ENCODE results near the gene BRIP1. TPM values are rescaled to one million over a fixed set of nuclear protein-coding genes. Genes with fewer than 3 reads are reported as not detected.
"Not testable (repeated sequence)": the region's sequence is repeated elsewhere in the genome, so short reads cannot be mapped to it uniquely, and the experiment has no call there.

The BRIP1 gene
- total and polyA plus RNA-seq, 7 experiments from 2014 or later = 0.64 to 19.9 (median 1.6) TPM

GRCh38 chr17:61719220-61719619 is 144.1 kb downstream of the BRIP1 start:
- CTCF ChIA-PET; H3K4me3 ChIP-seq (ENCODE audit: low read length); H3K27me3 ChIP-seq (ENCODE audit: control insufficient read depth in 2 of 2, insufficient read depth in 2 of 2, low read length in 2 of 2); DNase-seq; H3K4me1 ChIP-seq (ENCODE audit: control insufficient read depth in 2 of 2, insufficient read depth in 2 of 2, low read length in 2 of 2); POLR2A ChIA-PET; H3K9me3 ChIP-seq (ENCODE audit: control insufficient read depth in 2 of 3, low read length in 3 of 3); H3K27me3 Mint-ChIP-seq; intact Hi-C loops (cut with micrococcal nuclease); H3K27ac ChIP-seq (ENCODE audit: low read depth, low read length); ATAC-seq; H3K36me3 ChIP-seq (ENCODE audit: control insufficient read depth in 2 of 3, insufficient read depth in 3 of 3, low read length in 3 of 3); H3K27ac Mint-ChIP-seq; H3K4me3 Mint-ChIP-seq; H3K4me1 Mint-ChIP-seq: not testable (repeated sequence)
- H3K36me3 Mint-ChIP-seq = peaks cover 6 to 34% (median 27%) of the 10 kb centered on the region in 5 donors
- peaks cover 6 to 35% (median 20%) of the 10 kb centered on the region in 11 donors for H3K9me3 Mint-ChIP-seq

- ATAC-seq (no peak), DNase-seq (no peak)
- H3K36me3 ChIP-seq (ENCODE audit: control insufficient read depth in 2 of 3, insufficient read depth in 3 of 3, low read length in 3 of 3) = no peaks in the 10 kb centered on the region
- peaks cover 6 to 33% (median 27%) of the 10 kb centered on the region in 5 donors for H3K36me3 Mint-ChIP-seq
- peaks cover 6 to 35% (median 20%) of the 10 kb centered on the region in 11 donors for H3K9me3 Mint-ChIP-seq
- H3K27ac Mint-ChIP-seq = no peak overlapping the region
- H3K4me1 ChIP-seq (ENCODE audit: control insufficient read depth in 2 of 2, insufficient read depth in 2 of 2, low read length in 2 of 2) = no peaks in the 10 kb centered on the region
- no peak overlapping the region for H3K4me3 Mint-ChIP-seq
- H3K27me3 Mint-ChIP-seq = no peaks in the 10 kb centered on the region
- no peaks in the 10 kb centered on the region for H3K4me1 Mint-ChIP-seq
- POLR2A ChIA-PET = no interaction called here
- intact Hi-C loops (cut with micrococcal nuclease) = no loop called here
- CTCF ChIA-PET = no interaction called here
- no peak overlapping the region for H3K4me3 ChIP-seq (ENCODE audit: low read length)
- no peaks in the 10 kb centered on the region for H3K9me3 ChIP-seq (ENCODE audit: control insufficient read depth in 2 of 3, low read length in 3 of 3)
- H3K27ac ChIP-seq (ENCODE audit: low read depth, low read length) = no peak overlapping the region
- H3K27me3 ChIP-seq (ENCODE audit: control insufficient read depth in 2 of 2, insufficient read depth in 2 of 2, low read length in 2 of 2) = no peaks in the 10 kb centered on the region
These were observed 145.3 kb downstream of the BRIP1 start for GRCh38 chr17:61718022-61718421.

GRCh38 chr17:61717352-61717751 is 146.0 kb downstream of the BRIP1 start:
- Histone ChIP-seq H3K4me3 (ENCODE audit: low read length) (no peak overlapping the region), H3K27me3 (ENCODE audit: control insufficient read depth in 2 of 2, insufficient read depth in 2 of 2, low read length in 2 of 2) (no peaks in the 10 kb centered on the region), H3K27ac (ENCODE audit: low read depth, low read length) (no peak overlapping the region), H3K9me3 (ENCODE audit: control insufficient read depth in 2 of 3, low read length in 3 of 3) (no peaks in the 10 kb centered on the region), H3K36me3 (ENCODE audit: control insufficient read depth in 2 of 3, insufficient read depth in 3 of 3, low read length in 3 of 3) (no peaks in the 10 kb centered on the region), H3K4me1 (ENCODE audit: control insufficient read depth in 2 of 2, insufficient read depth in 2 of 2, low read length in 2 of 2) (no peaks in the 10 kb centered on the region)
- DNase-seq = no peak
- peaks cover 6 to 35% (median 20%) of the 10 kb centered on the region in 11 donors for H3K9me3 Mint-ChIP-seq
- no peaks in the 10 kb centered on the region for H3K4me1 Mint-ChIP-seq
- H3K27me3 Mint-ChIP-seq = no peaks in the 10 kb centered on the region
- ChIA-PET POLR2A (no interaction called here), CTCF (no interaction called here)
- no peak for ATAC-seq
- intact Hi-C loops (cut with micrococcal nuclease) = no loop called here
- H3K36me3 Mint-ChIP-seq = peaks cover 6 to 34% (median 25%) of the 10 kb centered on the region in 5 donors
- no peak overlapping the region for H3K27ac Mint-ChIP-seq
- H3K4me3 Mint-ChIP-seq = no peak overlapping the region

GRCh38 chr17:61716225-61716829 is 147.0 kb downstream of the BRIP1 start:
- ATAC-seq = no peak
- DNase-seq = no peak
- Mint-ChIP-seq H3K36me3 (peaks cover 5 to 35% (median 22%) of the 10 kb centered on the region in 5 donors), H3K9me3 (peaks cover 6 to 35% (median 20%) of the 10 kb centered on the region in 11 donors), H3K4me3 (no peak overlapping the region), H3K27me3 (no peaks in the 10 kb centered on the region), H3K27ac (no peak overlapping the region), H3K4me1 (no peaks in the 10 kb centered on the region)
- CTCF ChIA-PET = no interaction called here
- POLR2A ChIA-PET = no interaction called here
- intact Hi-C loops (cut with micrococcal nuclease) = no loop called here
- H3K9me3 ChIP-seq (ENCODE audit: control insufficient read depth in 2 of 3, low read length in 3 of 3) = no peaks in the 10 kb centered on the region
- no peaks in the 10 kb centered on the region for H3K36me3 ChIP-seq (ENCODE audit: control insufficient read depth in 2 of 3, insufficient read depth in 3 of 3, low read length in 3 of 3)
- no peaks in the 10 kb centered on the region for H3K4me1 ChIP-seq (ENCODE audit: control insufficient read depth in 2 of 2, insufficient read depth in 2 of 2, low read length in 2 of 2)
- no peak overlapping the region for H3K27ac ChIP-seq (ENCODE audit: low read depth, low read length)
- no peaks in the 10 kb centered on the region for H3K27me3 ChIP-seq (ENCODE audit: control insufficient read depth in 2 of 2, insufficient read depth in 2 of 2, low read length in 2 of 2)
- no peak overlapping the region for H3K4me3 ChIP-seq (ENCODE audit: low read length)

GRCh38 chr17:61715348-61715747 is 148.0 kb downstream of the BRIP1 start:
- Histone ChIP-seq H3K27me3 (ENCODE audit: control insufficient read depth in 2 of 2, insufficient read depth in 2 of 2, low read length in 2 of 2) (no peaks in the 10 kb centered on the region), H3K4me1 (ENCODE audit: control insufficient read depth in 2 of 2, insufficient read depth in 2 of 2, low read length in 2 of 2) (no peaks in the 10 kb centered on the region), H3K4me3 (ENCODE audit: low read length) (no peak overlapping the region), H3K9me3 (ENCODE audit: control insufficient read depth in 2 of 3, low read length in 3 of 3) (no peaks in the 10 kb centered on the region), H3K27ac (ENCODE audit: low read depth, low read length) (no peak overlapping the region), H3K36me3 (ENCODE audit: control insufficient read depth in 2 of 3, insufficient read depth in 3 of 3, low read length in 3 of 3) (no peaks in the 10 kb centered on the region)
- intact Hi-C loops (cut with micrococcal nuclease) = no loop called here
- no peaks in the 10 kb centered on the region for H3K4me1 Mint-ChIP-seq
- POLR2A ChIA-PET = interaction anchor here (0.6 kb wide), 1 partner anchor 472 kb away, joined by 3 read pairs; no protein-coding TSS in a partner anchor
- no peak overlapping the region for H3K27ac Mint-ChIP-seq
- H3K27me3 Mint-ChIP-seq = no peaks in the 10 kb centered on the region
- peaks cover 6 to 39% (median 30%) of the 10 kb centered on the region in 5 donors for H3K36me3 Mint-ChIP-seq
- CTCF ChIA-PET = no interaction called here
- H3K9me3 Mint-ChIP-seq = peaks cover 6 to 35% (median 20%) of the 10 kb centered on the region in 11 donors
- H3K4me3 Mint-ChIP-seq = no peak overlapping the region
- DNase-seq (no peak), ATAC-seq (no peak)

GRCh38 chr17:61714300-61714699 is 149.0 kb downstream of the BRIP1 start:
- ATAC-seq = no peak
- Histone ChIP-seq H3K36me3 (ENCODE audit: control insufficient read depth in 2 of 3, insufficient read depth in 3 of 3, low read length in 3 of 3) (no peaks in the 10 kb centered on the region), H3K9me3 (ENCODE audit: control insufficient read depth in 2 of 3, low read length in 3 of 3) (no peaks in the 10 kb centered on the region), H3K4me3 (ENCODE audit: low read length) (no peak overlapping the region), H3K27me3 (ENCODE audit: control insufficient read depth in 2 of 2, insufficient read depth in 2 of 2, low read length in 2 of 2) (no peaks in the 10 kb centered on the region), H3K4me1 (ENCODE audit: control insufficient read depth in 2 of 2, insufficient read depth in 2 of 2, low read length in 2 of 2) (no peaks in the 10 kb centered on the region), H3K27ac (ENCODE audit: low read depth, low read length) (no peak overlapping the region)
- peaks cover 6 to 31% (median 19%) of the 10 kb centered on the region in 11 donors for H3K9me3 Mint-ChIP-seq
- intact Hi-C loops (cut with micrococcal nuclease) = no loop called here
- ChIA-PET POLR2A (no interaction called here), CTCF (no interaction called here)
- no peaks in the 10 kb centered on the region for H3K27me3 Mint-ChIP-seq
- H3K4me1 Mint-ChIP-seq = no peaks in the 10 kb centered on the region
- H3K27ac Mint-ChIP-seq = no peak overlapping the region
- no peak overlapping the region for H3K4me3 Mint-ChIP-seq
- H3K36me3 Mint-ChIP-seq = peaks cover 6 to 43% (median 32%) of the 10 kb centered on the region in 5 donors
- DNase-seq = no peak

- H3K4me1 ChIP-seq (ENCODE audit: control insufficient read depth in 2 of 2, insufficient read depth in 2 of 2, low read length in 2 of 2) = no peaks in the 10 kb centered on the region
- Mint-ChIP-seq H3K4me3 (no peak overlapping the region), H3K4me1 (no peaks in the 10 kb centered on the region), H3K27me3 (no peaks in the 10 kb centered on the region), H3K9me3 (peaks cover 0 to 24% (median 13%) of the 10 kb centered on the region in 11 donors), H3K27ac (no peak overlapping the region), H3K36me3 (peaks cover 4 to 42% (median 27%) of the 10 kb centered on the region in 5 donors)
- DNase-seq (no peak), ATAC-seq (no peak)
- intact Hi-C loops (cut with micrococcal nuclease) = no loop called here
- H3K36me3 ChIP-seq (ENCODE audit: control insufficient read depth in 2 of 3, insufficient read depth in 3 of 3, low read length in 3 of 3) = no peaks in the 10 kb centered on the region
- no peaks in the 10 kb centered on the region for H3K27me3 ChIP-seq (ENCODE audit: control insufficient read depth in 2 of 2, insufficient read depth in 2 of 2, low read length in 2 of 2)
- no peaks in the 10 kb centered on the region for H3K9me3 ChIP-seq (ENCODE audit: control insufficient read depth in 2 of 3, low read length in 3 of 3)
- POLR2A ChIA-PET = no interaction called here
- CTCF ChIA-PET = no interaction called here
- H3K27ac ChIP-seq (ENCODE audit: low read depth, low read length) = no peak overlapping the region
- no peak overlapping the region for H3K4me3 ChIP-seq (ENCODE audit: low read length)
These were observed 150.3 kb downstream of the BRIP1 start for GRCh38 chr17:61713035-61713434.
